ENCODE measurements around the gene PIH1D2.

- no peak for TF ChIP-seq CTCF (IDR thresholded peaks at IDR 0.05; ENCODE audit: low read length)
- no peak for TF ChIP-seq EZH2phosphoT487 (IDR thresholded peaks at IDR 0.05; ENCODE audit: low read length)
- TF ChIP-seq EZH2 (optimal IDR thresholded peaks at IDR 0.05; ENCODE audit: low read depth, low read length): no peak
These were observed 39.9 kb downstream of the PIH1D2 start for GRCh38 chr11:112033902-112034301.
